ENCODE data around the gene HAUS5. TPM values are rescaled to one million over a fixed set of nuclear protein-coding genes. Genes with fewer than 3 reads are reported as not detected.
A peak's percentile ranks its signal among the peaks of the same experiment; 100 is the strongest.
"Not testable (repeated sequence)": the region's sequence is repeated elsewhere in the genome, so short reads cannot be mapped to it uniquely, and the experiment has no call there.

Gene HAUS5
- total RNA-seq, 1 donor: 6.0 TPM

- no peak overlapping the region for H3K4me3 ChIP-seq (ENCODE audit: low read length)
- H3K27me3 ChIP-seq (ENCODE audit: insufficient read depth, low read length): no peaks in the 10 kb centered on the region
- H3K4me1 ChIP-seq (ENCODE audit: insufficient read depth, low read length): no peaks in the 10 kb centered on the region
- H3K9me3 ChIP-seq (ENCODE audit: low read depth, low read length): no peaks in the 10 kb centered on the region
These were observed 16.6 kb upstream of the HAUS5 start for GRCh38 chr19:35595928-35596327.

- H3K4me3 ChIP-seq (ENCODE audit: low read length): no peak overlapping the region
- H3K4me1 ChIP-seq (ENCODE audit: insufficient read depth, low read length): no peaks in the 10 kb centered on the region
- no peaks in the 10 kb centered on the region for H3K9me3 ChIP-seq (ENCODE audit: low read depth, low read length)
- H3K27me3 ChIP-seq (ENCODE audit: insufficient read depth, low read length): no peaks in the 10 kb centered on the region
These were observed 16.1 kb upstream of the HAUS5 start for GRCh38 chr19:35596366-35596999.

GRCh38 chr19:35601971-35602370, 10.6 kb upstream of the HAUS5 start:
- no peak overlapping the region for H3K4me3 ChIP-seq (ENCODE audit: low read length)
- no peaks in the 10 kb centered on the region for H3K4me1 ChIP-seq (ENCODE audit: insufficient read depth, low read length)
- no peaks in the 10 kb centered on the region for H3K27me3 ChIP-seq (ENCODE audit: insufficient read depth, low read length)
- H3K9me3 ChIP-seq (ENCODE audit: low read depth, low read length): no peaks in the 10 kb centered on the region

- H3K27me3 ChIP-seq (ENCODE audit: insufficient read depth, low read length); H3K9me3 ChIP-seq (ENCODE audit: low read depth, low read length); H3K4me3 ChIP-seq (ENCODE audit: low read length); H3K4me1 ChIP-seq (ENCODE audit: insufficient read depth, low read length): not testable (repeated sequence)
These were observed 8.1 kb upstream of the HAUS5 start for GRCh38 chr19:35604436-35604835.

- H3K4me3 ChIP-seq (ENCODE audit: low read length); H3K9me3 ChIP-seq (ENCODE audit: low read depth, low read length); H3K27me3 ChIP-seq (ENCODE audit: insufficient read depth, low read length): not testable (repeated sequence)
- H3K4me1 ChIP-seq (ENCODE audit: insufficient read depth, low read length): peaks cover 23% of the 10 kb centered on the region
These were observed 5.4 kb upstream of the HAUS5 start for GRCh38 chr19:35607170-35607569.

- H3K4me3 ChIP-seq (ENCODE audit: low read length): no peak overlapping the region
- peaks cover 26% of the 10 kb centered on the region for H3K4me1 ChIP-seq (ENCODE audit: insufficient read depth, low read length)
- H3K9me3 ChIP-seq (ENCODE audit: low read depth, low read length): no peaks in the 10 kb centered on the region
- H3K27me3 ChIP-seq (ENCODE audit: insufficient read depth, low read length): no peaks in the 10 kb centered on the region
These were observed 4.9 kb upstream of the HAUS5 start for GRCh38 chr19:35607661-35608060.

GRCh38 chr19:35608251-35608650, 4.3 kb upstream of the HAUS5 start:
- Histone ChIP-seq H3K4me3 (ENCODE audit: low read length) (no peak overlapping the region), H3K9me3 (ENCODE audit: low read depth, low read length) (no peaks in the 10 kb centered on the region), H3K27me3 (ENCODE audit: insufficient read depth, low read length) (no peaks in the 10 kb centered on the region), H3K4me1 (ENCODE audit: insufficient read depth, low read length) (peaks cover 32% of the 10 kb centered on the region)

GRCh38 chr19:35609851-35610353, 2.6 kb upstream of the HAUS5 start:
- no peaks in the 10 kb centered on the region for H3K27me3 ChIP-seq (ENCODE audit: insufficient read depth, low read length)
- H3K9me3 ChIP-seq (ENCODE audit: low read depth, low read length): no peaks in the 10 kb centered on the region
- H3K4me1 ChIP-seq (ENCODE audit: insufficient read depth, low read length): peaks cover 35% of the 10 kb centered on the region
- H3K4me3 ChIP-seq (ENCODE audit: low read length): no peak overlapping the region

GRCh38 chr19:35612224-35612558, 344 bp upstream of the HAUS5 start:
- H3K4me3 ChIP-seq (ENCODE audit: low read length): peak overlapping the region; percentile 62
- peaks cover 35% of the 10 kb centered on the region for H3K4me1 ChIP-seq (ENCODE audit: insufficient read depth, low read length)
- no peaks in the 10 kb centered on the region for H3K9me3 ChIP-seq (ENCODE audit: low read depth, low read length)
- H3K27me3 ChIP-seq (ENCODE audit: insufficient read depth, low read length): no peaks in the 10 kb centered on the region

- peaks cover 35% of the 10 kb centered on the region for H3K4me1 ChIP-seq (ENCODE audit: insufficient read depth, low read length)
- no peaks in the 10 kb centered on the region for H3K27me3 ChIP-seq (ENCODE audit: insufficient read depth, low read length)
- no peak overlapping the region for H3K4me3 ChIP-seq (ENCODE audit: low read length)
- no peaks in the 10 kb centered on the region for H3K9me3 ChIP-seq (ENCODE audit: low read depth, low read length)
These were observed 1.0 kb downstream of the HAUS5 start for GRCh38 chr19:35613574-35613973.

- H3K9me3 ChIP-seq (ENCODE audit: low read depth, low read length): no peaks in the 10 kb centered on the region
- no peaks in the 10 kb centered on the region for H3K27me3 ChIP-seq (ENCODE audit: insufficient read depth, low read length)
- H3K4me3 ChIP-seq (ENCODE audit: low read length): no peak overlapping the region
- peaks cover 25% of the 10 kb centered on the region for H3K4me1 ChIP-seq (ENCODE audit: insufficient read depth, low read length)
These were observed 2.5 kb downstream of the HAUS5 start for GRCh38 chr19:35615036-35615435.

GRCh38 chr19:35618857-35619256, 6.3 kb downstream of the HAUS5 start:
- Histone ChIP-seq H3K4me1 (ENCODE audit: insufficient read depth, low read length) (no peaks in the 10 kb centered on the region), H3K4me3 (ENCODE audit: low read length) (no peak overlapping the region), H3K27me3 (ENCODE audit: insufficient read depth, low read length) (no peaks in the 10 kb centered on the region), H3K9me3 (ENCODE audit: low read depth, low read length) (no peaks in the 10 kb centered on the region)

GRCh38 chr19:35619290-35619923, 6.9 kb downstream of the HAUS5 start:
- H3K27me3 ChIP-seq (ENCODE audit: insufficient read depth, low read length): no peaks in the 10 kb centered on the region
- H3K4me3 ChIP-seq (ENCODE audit: low read length): no peak overlapping the region
- no peaks in the 10 kb centered on the region for H3K4me1 ChIP-seq (ENCODE audit: insufficient read depth, low read length)
- no peaks in the 10 kb centered on the region for H3K9me3 ChIP-seq (ENCODE audit: low read depth, low read length)

GRCh38 chr19:35620001-35620400, 7.5 kb downstream of the HAUS5 start:
- H3K27me3 ChIP-seq (ENCODE audit: insufficient read depth, low read length): no peaks in the 10 kb centered on the region
- H3K4me3 ChIP-seq (ENCODE audit: low read length): no peak overlapping the region
- no peaks in the 10 kb centered on the region for H3K4me1 ChIP-seq (ENCODE audit: insufficient read depth, low read length)
- no peaks in the 10 kb centered on the region for H3K9me3 ChIP-seq (ENCODE audit: low read depth, low read length)

- H3K4me1 ChIP-seq (ENCODE audit: insufficient read depth, low read length): no peaks in the 10 kb centered on the region
These were observed 9.2 kb downstream of the HAUS5 start for GRCh38 chr19:35621708-35622107.

GRCh38 chr19:35622750-35623149, 10.2 kb downstream of the HAUS5 start:
- Histone ChIP-seq H3K4me3 (ENCODE audit: low read length) (no peak overlapping the region), H3K9me3 (ENCODE audit: low read depth, low read length) (no peaks in the 10 kb centered on the region), H3K4me1 (ENCODE audit: insufficient read depth, low read length) (no peaks in the 10 kb centered on the region), H3K27me3 (ENCODE audit: insufficient read depth, low read length) (no peaks in the 10 kb centered on the region)

More at GRCh38 chr19:35621708-35622107, 9.2 kb downstream of the HAUS5 start:
- Histone ChIP-seq H3K9me3 (ENCODE audit: low read depth, low read length) (no peaks in the 10 kb centered on the region), H3K4me3 (ENCODE audit: low read length) (no peak overlapping the region), H3K27me3 (ENCODE audit: insufficient read depth, low read length) (no peaks in the 10 kb centered on the region)
